Astrocyte (in vitro differentiated cells and primary cell): Measurements from ENCODE around the gene DSP. TPM values are rescaled to one million over a fixed set of nuclear protein-coding genes. Genes with fewer than 3 reads are reported as not detected.

Experiments used
- DNase-seq: peaks from one replicate; pipeline ENCODE4 v3.0.0-alpha.2; 2010; ENCODE audit warnings: low read depth
- FAIRE-seq: peaks from 2 replicates; lab custom pipeline; 2011; peaks lifted over from hg19 to GRCh38; lab: Jason Lieb, UNC
- H2AFZ ChIP-seq: 2 replicates; pipeline ENCODE4 v1.6.0; 2012; ENCODE audit warnings: low read depth, low read length, inconsistent platforms
- H3K27ac ChIP-seq: 2 replicates; pipeline ENCODE4 v1.5.1; 2011; ENCODE audit warnings: low read depth, low read length, inconsistent platforms
- H3K27me3 ChIP-seq: 2 replicates; pipeline ENCODE4 v1.6.0; 2011; ENCODE audit warnings: low read length, inconsistent platforms; ENCODE audit not compliant: insufficient read depth
- H3K36me3 ChIP-seq: 2 replicates; pipeline ENCODE4 v1.5.1; 2011; ENCODE audit warnings: low read length, inconsistent platforms; ENCODE audit not compliant: insufficient read depth
- H3K4me1 ChIP-seq: 2 replicates; pipeline ENCODE4 v1.5.1; 2011; ENCODE audit warnings: low read length, inconsistent platforms; ENCODE audit not compliant: insufficient read depth
- H3K4me2 ChIP-seq: 2 replicates; pipeline ENCODE4 v1.6.0; 2012; ENCODE audit warnings: low read length, inconsistent platforms
- H3K4me3 ChIP-seq: 2 replicates; pipeline ENCODE4 v1.5.1; 2011; ENCODE audit warnings: low read depth, mild to moderate bottlenecking, low read length, inconsistent platforms; ENCODE audit not compliant: insufficient read depth
- H3K79me2 ChIP-seq: 2 replicates; pipeline ENCODE4 v1.6.0; 2012; ENCODE audit warnings: mild to moderate bottlenecking, low read length, inconsistent platforms; ENCODE audit not compliant: insufficient read depth
- H3K9ac ChIP-seq: 2 replicates; pipeline ENCODE4 v1.6.0; 2012; ENCODE audit warnings: mild to moderate bottlenecking, low read length, inconsistent platforms
- H3K9me3 ChIP-seq: 2 replicates; pipeline ENCODE4 v1.5.1; 2012; ENCODE audit warnings: low read depth, mild to moderate bottlenecking, low read length, inconsistent platforms; ENCODE audit not compliant: insufficient read depth
- H4K20me1 ChIP-seq: 2 replicates; pipeline ENCODE4 v1.6.0; 2012; ENCODE audit warnings: low read length, inconsistent platforms; ENCODE audit not compliant: insufficient read depth
- H3K27ac Mint-ChIP-seq: one replicate; pipeline ENCODE4 v1.8.0; 2021; ENCODE audit warnings: mild to moderate bottlenecking, mixed read lengths; ENCODE audit not compliant: unreplicated experiment
- H3K27me3 Mint-ChIP-seq: one replicate; pipeline ENCODE4 v1.8.0; 2021; ENCODE audit warnings: low read depth, mixed read lengths; ENCODE audit not compliant: unreplicated experiment
- H3K36me3 Mint-ChIP-seq: one replicate; pipeline ENCODE4 v1.8.0; 2021; ENCODE audit warnings: low read depth, mixed read lengths; ENCODE audit not compliant: unreplicated experiment
- H3K4me1 Mint-ChIP-seq: one replicate; pipeline ENCODE4 v1.8.0; 2021; ENCODE audit warnings: low read depth, mixed read lengths; ENCODE audit not compliant: unreplicated experiment
- H3K4me3 Mint-ChIP-seq: one replicate; pipeline ENCODE4 v1.8.0; 2021; ENCODE audit warnings: mild to moderate bottlenecking, moderate library complexity, mixed read lengths; ENCODE audit not compliant: unreplicated experiment
- H3K9me3 Mint-ChIP-seq: one replicate; pipeline ENCODE4 v1.8.0; 2021; ENCODE audit warnings: mild to moderate bottlenecking, mixed read lengths; ENCODE audit not compliant: unreplicated experiment
- EZH2 ChIP-seq: IDR thresholded peaks from 2 replicates; pipeline ENCODE4 v1.6.1; 2012; ENCODE audit warnings: mild to moderate bottlenecking, low read length, inconsistent platforms; ENCODE audit not compliant: insufficient read depth
- total RNA-seq: library from RNA; stranded (reverse); gene quantifications from 2 replicates; pipeline ENCODE4 v1.2.1, GENCODE V29; 2021
- TF ChIP-seq, protein P1 (sequence below): IDR thresholded peaks from 2 replicates; pipeline ENCODE4 v1.5.1; 2011; ENCODE audit warnings: low read depth, mild to moderate bottlenecking, inconsistent platforms, low read length, moderate library complexity; ENCODE audit not compliant: insufficient read depth

Gene DSP
- total RNA-seq, 1 donor from 2014 or later: 468 TPM

DNA sequence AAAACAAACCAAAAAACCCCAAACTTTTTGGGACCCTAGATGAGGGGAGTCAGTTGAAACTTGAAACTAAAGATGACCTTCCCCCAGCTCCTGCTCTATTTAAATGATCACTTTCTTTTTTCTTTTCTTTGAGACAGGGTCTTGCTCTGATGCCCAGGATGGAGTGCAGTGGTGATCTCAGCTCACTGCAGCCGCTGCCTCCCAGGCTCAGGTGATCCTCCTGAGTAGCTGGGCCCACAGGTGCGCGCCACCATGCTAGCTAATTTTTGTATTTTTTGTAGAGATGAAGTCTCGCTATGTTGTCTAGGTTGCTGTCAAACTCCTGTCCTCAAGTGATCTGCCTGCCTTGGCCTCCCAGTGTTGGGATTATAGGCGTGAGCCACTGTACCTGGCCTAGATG, 7.3 kb upstream of the DSP start:
- no peaks in the 10 kb centered on the region for H4K20me1 ChIP-seq

DNA sequence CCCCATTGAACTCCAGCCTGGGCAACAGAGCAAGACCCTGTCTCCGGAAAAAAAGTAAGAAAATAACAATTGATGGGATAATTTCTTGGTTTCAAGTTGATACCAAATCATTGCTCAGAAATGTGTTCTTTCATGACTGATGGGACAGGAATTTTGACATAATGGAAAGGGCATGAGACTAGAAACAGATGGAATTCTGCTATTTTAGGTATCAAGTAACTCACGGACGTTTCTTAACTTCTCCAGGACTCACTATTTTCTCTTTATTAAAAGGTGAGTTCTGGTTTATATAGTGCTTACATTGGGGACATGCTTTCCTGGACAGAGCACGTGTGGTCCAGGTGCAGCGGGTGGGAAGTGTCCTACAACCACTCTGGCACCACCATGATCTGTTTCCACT, 6.0 kb upstream of the DSP start:
- H3K27me3 Mint-ChIP-seq: no peaks in the 10 kb centered on the region
- Histone ChIP-seq H3K9ac (peak overlapping the region; percentile 54), H3K9me3 (no peaks in the 10 kb centered on the region), H3K36me3 (no peaks in the 10 kb centered on the region), H3K27ac (peak overlapping the region; percentile 82), H3K4me1 (peaks cover 4% of the 10 kb centered on the region), H2AFZ (no peak overlapping the region), H4K20me1 (no peaks in the 10 kb centered on the region), H3K79me2 (peaks cover 3% of the 10 kb centered on the region), H3K27me3 (no peaks in the 10 kb centered on the region), H3K4me3 (peak overlapping the region; percentile 14), H3K4me2 (peak overlapping the region; percentile 67)
- peak overlapping the region; percentile 97 for H3K27ac Mint-ChIP-seq
- H3K36me3 Mint-ChIP-seq: peaks cover 3% of the 10 kb centered on the region
- DNase-seq (peak; percentile 42), FAIRE-seq (peak; percentile 23)
- H3K9me3 Mint-ChIP-seq: no peaks in the 10 kb centered on the region
- H3K4me1 Mint-ChIP-seq: peaks cover 38% of the 10 kb centered on the region
- TF ChIP-seq, protein P1, sequence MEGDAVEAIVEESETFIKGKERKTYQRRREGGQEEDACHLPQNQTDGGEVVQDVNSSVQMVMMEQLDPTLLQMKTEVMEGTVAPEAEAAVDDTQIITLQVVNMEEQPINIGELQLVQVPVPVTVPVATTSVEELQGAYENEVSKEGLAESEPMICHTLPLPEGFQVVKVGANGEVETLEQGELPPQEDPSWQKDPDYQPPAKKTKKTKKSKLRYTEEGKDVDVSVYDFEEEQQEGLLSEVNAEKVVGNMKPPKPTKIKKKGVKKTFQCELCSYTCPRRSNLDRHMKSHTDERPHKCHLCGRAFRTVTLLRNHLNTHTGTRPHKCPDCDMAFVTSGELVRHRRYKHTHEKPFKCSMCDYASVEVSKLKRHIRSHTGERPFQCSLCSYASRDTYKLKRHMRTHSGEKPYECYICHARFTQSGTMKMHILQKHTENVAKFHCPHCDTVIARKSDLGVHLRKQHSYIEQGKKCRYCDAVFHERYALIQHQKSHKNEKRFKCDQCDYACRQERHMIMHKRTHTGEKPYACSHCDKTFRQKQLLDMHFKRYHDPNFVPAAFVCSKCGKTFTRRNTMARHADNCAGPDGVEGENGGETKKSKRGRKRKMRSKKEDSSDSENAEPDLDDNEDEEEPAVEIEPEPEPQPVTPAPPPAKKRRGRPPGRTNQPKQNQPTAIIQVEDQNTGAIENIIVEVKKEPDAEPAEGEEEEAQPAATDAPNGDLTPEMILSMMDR: no peak
- no peak for TF ChIP-seq EZH2
- peak overlapping the region; percentile 58 for H3K4me3 Mint-ChIP-seq

More for the DNA sequence above, 7.3 kb upstream of the DSP start:
- Histone ChIP-seq H3K27ac (no peak overlapping the region), H3K9ac (no peak overlapping the region), H3K27me3 (no peaks in the 10 kb centered on the region), H3K36me3 (no peaks in the 10 kb centered on the region), H3K4me3 (no peak overlapping the region), H2AFZ (no peak overlapping the region), H3K9me3 (no peaks in the 10 kb centered on the region), H3K4me1 (peaks cover 11% of the 10 kb centered on the region), H3K79me2 (no peaks in the 10 kb centered on the region), H3K4me2 (no peak overlapping the region)
- DNase-seq (no peak), FAIRE-seq (no peak)
- H3K9me3 Mint-ChIP-seq: no peaks in the 10 kb centered on the region
- no peak overlapping the region for H3K4me3 Mint-ChIP-seq
- peaks cover 48% of the 10 kb centered on the region for H3K4me1 Mint-ChIP-seq
- no peaks in the 10 kb centered on the region for H3K27me3 Mint-ChIP-seq
- H3K27ac Mint-ChIP-seq: peak overlapping the region; percentile 81
- TF ChIP-seq, protein P1: no peak
- TF ChIP-seq EZH2: no peak
- no peaks in the 10 kb centered on the region for H3K36me3 Mint-ChIP-seq

DNA sequence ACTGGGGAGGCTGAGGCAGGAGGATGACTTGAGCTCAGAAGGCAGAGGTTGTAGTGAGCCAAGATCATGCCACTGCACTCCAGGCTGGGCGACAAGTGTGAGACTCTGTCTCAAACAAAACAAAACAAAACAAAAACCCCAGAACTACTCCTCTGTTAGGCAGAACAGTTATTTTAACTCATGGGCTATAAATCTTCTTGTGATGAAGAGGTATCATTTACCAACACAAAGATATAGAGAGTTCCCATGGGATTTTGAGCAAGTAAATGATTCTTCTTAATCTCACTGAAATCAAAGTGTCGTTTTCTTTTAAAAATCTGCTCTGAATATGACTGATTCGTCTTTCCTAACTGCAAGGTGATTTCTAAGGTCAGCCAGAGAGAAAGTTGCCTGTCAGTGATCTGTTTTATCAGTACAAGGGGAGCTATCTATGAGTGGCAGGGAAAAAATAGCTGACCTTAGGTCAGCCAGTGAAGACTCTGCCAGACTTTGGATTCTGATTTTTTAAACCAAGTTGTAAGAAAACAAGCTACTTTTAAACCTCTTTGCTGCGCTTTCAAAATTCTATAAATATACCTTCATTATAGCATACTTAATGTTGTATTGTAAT, 3.8 kb upstream of the DSP start:
- Mint-ChIP-seq H3K4me3 (no peak overlapping the region), H3K36me3 (peaks cover 3% of the 10 kb centered on the region), H3K27ac (peak overlapping the region; percentile 45), H3K4me1 (peaks cover 37% of the 10 kb centered on the region), H3K27me3 (no peaks in the 10 kb centered on the region), H3K9me3 (no peaks in the 10 kb centered on the region)
- Histone ChIP-seq H3K27ac (no peak overlapping the region), H4K20me1 (no peaks in the 10 kb centered on the region), H3K79me2 (peaks cover 22% of the 10 kb centered on the region), H3K4me1 (peaks cover 10% of the 10 kb centered on the region), H3K4me2 (no peak overlapping the region), H3K9me3 (no peaks in the 10 kb centered on the region), H3K9ac (peak overlapping the region; percentile 4), H3K4me3 (no peak overlapping the region), H3K27me3 (no peaks in the 10 kb centered on the region), H2AFZ (no peak overlapping the region), H3K36me3 (no peaks in the 10 kb centered on the region)
- TF ChIP-seq EZH2: no peak
- TF ChIP-seq, protein P1: no peak
- FAIRE-seq (no peak), DNase-seq (no peak)
